Measurements from ENCODE around the gene SLC7A8.
A peak's percentile ranks its signal among the peaks of the same experiment; 100 is the strongest.
"Not testable (repeated sequence)": the region's sequence is repeated elsewhere in the genome, so short reads cannot be mapped to it uniquely, and the experiment has no call there.

The SLC7A8 gene

DNA sequence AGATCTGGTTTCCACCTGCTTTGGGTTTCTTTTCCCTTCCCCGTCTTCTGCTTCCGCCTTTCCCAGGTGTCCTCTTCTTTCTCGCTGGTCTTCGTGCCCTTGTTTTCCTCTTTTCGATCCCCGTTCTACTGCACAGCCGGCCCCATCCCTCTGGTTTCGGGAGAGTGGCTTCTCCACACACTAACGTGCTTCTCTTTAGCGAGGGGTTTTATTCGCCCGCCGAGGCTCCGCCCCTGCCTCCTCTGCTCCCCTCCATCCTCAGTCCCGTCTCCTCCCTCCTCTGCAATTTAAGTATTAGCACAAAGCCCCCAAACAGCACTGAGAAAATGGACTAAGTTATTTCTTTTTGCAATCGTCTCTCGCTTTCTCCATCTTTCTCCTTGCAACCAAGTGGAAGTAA is at the start of gene SLC7A8:
SLC7A8 (minus strand) TSS at position 182 of the 400 bp plus-strand sequence. CDS start 746 bp downstream, outside the sequence.
- no peak for DNase-seq

DNA sequence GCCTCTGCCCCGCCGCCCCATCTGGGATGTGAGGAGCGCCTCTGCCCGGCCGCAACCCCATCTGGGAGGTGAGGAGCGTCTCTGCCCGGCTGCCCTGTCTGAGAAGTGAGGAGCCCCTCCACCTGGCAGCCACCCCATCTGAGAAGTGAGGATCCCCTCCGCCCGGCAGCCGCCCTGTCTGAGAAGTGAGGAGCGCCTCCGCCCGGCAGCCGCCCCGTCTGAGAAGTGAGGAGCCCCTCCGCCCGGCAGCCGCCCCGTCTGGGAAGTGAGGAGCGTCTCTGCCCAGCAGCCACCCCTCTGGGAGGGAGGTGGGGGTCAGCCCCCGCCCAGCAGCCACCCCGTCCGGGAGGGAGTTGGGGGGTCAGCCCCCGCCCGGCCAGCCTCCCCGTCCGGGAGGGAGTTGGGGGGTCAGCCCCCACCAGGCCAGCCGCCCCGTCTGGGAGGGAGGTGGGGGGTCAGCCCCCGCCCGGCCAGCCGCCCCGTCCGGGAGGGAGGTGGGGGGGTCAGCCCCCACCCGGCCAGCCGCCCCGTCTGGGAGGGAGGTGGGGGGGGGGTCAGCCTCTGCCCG is 48.9 kb upstream of the SLC7A8 start:
- not testable (repeated sequence) for DNase-seq

DNA sequence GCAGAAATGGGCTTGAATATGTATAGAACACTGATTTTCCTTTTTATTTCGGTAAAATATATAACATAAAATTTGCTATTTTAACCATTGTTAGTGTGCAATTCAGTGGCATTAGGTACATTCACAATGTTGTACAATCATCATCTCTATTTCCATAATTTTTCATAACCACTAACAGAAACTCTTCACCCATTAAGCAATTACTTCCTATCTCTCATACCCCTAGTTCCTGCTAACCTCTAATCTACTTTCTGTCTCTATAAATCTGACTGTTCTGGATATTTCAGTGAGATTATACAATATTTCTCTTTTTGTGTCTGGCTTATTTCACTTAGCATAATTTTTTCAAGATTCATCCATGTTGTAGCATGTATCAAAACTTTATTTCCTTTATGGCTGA is 45.4 kb upstream of the SLC7A8 start:
- no peak for DNase-seq

DNA sequence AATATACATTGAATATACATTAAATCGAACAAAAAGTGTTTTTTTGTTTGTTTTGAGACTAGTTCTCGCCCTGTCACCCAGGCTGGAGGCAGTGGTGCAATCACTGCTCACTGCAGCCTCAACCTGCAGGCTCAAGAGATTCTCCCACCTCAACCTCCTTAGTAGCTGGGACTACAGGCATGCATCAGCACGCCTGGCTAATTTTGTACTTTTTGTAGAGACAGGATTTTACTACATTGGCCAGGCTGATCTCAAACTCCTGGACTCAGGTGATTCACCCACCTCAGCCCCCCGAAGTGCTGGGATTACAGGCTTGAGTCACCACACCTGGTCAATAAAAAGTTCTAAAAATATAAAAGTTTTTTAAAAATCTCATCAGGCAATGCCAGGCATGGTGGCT is 44.1 kb upstream of the SLC7A8 start:
- DNase-seq = no peak

DNA sequence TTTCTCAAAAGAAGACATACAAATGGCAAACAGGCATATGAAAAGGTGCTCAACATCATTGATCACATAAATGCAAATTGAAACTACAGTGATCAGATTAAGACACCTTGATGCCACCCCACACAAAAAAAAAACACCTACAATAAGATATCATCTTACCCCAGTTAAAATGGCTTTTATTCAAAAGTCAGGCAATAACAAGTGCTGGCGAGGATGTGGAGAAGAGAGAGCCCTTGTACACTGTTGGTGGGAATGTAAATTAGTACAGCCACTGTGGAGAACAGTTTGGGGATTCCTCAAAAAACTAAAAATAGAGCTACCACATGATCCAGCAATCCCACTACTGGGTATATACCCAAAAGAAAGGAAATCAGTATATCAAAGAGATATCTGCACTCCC is 41.5 kb upstream of the SLC7A8 start:
- DNase-seq = not testable (repeated sequence)

DNA sequence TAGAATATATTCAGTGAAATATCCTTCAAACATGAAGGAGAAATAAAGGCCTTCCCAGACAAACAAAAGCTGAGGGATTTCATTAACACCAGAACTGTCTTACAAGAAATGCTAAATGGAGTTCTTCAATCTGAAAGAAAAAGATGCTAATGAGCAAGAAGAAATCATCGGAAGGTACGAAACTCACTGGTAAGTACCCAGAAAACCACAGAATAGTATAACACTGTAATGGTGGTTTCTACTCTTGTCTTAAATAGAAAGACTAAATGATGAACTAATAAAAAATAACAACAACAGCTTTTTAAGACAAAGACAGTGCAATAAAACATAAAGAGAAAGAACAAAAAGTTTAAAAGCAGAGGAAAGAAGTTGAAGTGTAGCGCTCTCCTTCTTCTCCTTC is 35.6 kb upstream of the SLC7A8 start:
- DNase-seq = no peak

DNA sequence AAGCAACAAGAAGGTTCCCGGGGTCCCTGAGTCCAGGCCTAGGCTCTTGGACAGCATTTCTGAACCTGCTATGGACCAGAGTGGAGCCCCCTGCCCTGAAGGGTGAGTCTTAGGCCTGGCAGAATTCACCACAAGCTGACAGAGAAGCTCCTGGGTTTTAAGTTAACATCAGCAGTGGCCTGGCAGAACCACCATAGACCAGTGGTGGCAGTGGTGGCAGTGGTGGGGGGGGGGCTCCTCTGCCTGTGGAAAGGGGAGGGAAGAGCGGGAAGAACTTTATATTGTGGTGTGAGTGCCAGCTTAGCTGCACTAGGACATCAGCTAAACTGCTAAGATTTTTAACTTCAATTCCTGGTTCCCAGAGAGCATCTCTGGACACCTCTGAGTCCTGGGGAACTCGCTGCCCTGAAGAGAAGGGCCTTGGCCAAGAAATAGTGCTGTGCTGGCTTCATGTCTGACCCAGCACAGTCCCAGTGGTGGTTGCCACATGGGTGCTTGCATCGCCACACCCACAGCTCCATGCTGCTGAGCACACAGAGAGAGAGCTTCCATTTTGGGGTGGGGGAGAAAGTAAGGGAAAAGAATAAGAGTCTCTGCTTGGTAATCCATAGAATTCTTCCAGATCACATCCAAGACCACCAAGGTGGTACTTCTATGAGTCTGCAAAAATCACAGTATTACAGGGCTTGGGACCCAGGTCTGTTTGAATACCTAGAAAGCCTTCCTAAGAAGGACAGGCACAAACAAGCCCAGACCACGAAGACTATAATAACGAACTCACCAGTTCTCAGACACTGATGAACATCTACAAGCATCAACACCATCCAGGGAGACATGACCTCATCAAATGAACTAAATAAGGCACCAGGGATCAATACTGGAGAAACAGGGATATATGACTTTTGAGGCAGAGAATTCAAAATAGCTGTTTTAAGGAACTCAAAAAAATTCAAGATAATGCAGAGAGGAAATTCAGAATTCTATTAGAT is 33.9 kb upstream of the SLC7A8 start:
- DNase-seq = no peak

DNA sequence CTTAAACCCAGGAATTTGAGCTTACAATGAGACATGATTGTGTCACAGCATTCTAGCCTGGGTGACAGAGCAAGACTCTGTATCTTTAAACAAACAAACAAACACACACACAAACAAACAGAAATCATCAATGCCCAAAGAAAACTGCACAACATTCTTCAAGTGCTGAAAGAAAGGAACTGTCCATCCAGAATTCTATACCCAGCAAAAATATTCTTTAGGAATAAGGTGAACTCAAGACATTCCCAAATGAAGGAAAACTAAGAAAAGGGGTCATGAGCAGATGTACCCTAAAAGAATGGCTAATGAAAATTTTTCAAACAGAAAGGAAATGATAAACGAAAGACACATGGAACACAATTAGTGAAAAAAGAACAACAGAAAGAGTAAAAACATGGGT is 32.0 kb upstream of the SLC7A8 start:
- DNase-seq = no peak

DNA sequence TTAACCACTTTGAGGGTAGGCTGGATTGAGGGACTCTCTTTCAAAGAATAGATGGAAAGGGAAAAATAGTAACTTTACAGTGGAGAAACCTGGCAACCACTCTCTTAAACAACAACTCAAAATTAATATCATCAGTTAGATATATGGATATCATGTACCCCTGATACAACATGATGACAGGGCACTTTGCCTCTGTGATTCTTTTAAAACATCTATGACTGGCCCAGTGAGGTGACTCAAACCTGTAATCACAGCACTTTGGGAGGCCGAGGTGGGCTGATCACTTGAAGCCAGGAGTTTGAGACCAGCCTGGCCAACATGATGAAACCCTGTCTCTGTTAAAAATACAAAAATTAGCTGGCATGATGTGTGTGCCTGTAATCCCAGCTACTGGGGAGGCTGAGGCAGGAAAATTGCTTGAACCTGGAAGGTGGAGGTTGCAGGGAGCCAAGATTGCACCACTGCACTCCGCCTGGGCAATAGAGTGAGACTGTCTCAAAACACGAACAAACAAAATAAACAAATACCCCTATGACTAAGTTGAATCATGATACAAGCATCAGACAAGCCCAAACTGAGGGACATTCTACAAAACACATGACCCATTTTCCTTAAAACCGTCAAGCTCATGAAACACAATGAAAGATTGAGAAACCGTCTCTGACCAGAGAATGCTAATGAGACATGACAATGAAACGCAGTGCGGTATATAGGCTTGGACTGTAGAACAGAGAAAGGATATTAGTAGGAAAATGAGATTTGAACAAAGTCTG is 26.4 kb upstream of the SLC7A8 start:
- DNase-seq = no peak

DNA sequence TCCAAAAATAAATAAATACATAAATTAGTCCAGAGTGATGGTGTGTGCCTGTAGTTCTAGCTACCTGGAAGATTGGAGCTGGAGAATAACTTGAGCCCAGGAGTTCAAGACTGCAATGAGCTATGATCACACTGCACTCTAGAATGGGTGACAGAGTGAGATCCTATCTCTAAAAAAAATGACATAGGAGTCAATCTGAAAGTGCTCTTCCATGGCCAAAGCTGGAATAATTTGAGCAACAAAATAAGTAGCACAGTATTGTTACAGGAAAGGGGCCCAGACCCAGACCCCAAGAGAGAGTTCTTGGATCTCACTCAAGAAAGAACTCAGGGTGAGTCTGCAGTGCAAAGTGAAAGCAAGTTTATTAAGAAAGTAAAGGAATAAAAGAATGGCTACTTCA is 24.9 kb upstream of the SLC7A8 start:
- DNase-seq = no peak

DNA sequence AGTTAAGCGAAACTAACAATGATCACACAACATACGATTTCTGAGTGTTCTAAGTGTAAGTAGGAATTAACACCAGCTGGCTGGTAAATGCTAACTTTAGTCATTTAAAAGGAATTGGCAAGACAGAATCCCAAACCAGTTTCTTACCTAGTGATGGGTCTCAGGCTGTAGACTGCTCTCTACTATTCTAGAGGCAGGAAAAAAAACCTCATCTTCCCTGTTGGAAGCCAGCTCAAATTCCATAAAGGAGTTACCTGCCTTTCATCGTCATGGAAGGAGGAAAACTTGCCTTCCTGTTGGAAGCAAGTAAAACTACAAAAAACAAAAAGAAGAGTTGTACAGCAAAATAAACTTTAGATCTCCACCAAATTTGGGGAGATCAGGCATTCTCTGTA is 23.7 kb upstream of the SLC7A8 start:
- DNase-seq = no peak

DNA sequence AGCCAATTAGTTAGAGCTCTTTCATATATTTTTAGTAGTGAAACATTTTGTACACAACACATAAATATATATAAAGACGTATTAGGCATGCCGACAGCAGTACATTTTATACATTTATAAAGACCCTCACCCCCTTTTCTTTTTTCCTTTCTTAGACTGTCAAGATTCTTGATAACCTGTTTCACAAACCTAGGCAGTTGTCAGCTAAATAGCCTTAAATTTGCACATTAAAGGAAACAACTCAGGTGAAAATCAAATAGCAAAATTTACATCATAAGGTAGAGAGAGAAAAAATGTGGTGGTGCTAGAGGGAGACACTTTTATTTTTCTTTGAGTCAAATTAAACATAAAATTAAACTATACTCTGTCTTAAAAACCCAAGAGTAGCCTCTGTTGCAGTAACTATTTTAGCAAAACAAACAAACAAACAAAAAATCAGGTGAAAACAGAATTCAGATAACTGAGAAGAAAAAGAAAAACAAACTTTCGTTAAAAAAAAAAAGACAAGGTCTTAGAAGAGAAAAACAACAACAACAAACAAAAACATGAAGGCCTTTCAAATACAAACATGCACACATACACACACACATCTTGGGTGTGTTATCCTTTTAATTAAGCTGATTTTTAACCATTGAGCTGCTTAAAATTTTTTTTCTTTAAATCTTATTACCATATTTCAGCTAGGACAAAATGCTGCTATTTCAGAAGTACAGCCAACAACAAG is 23.1 kb upstream of the SLC7A8 start:
- DNase-seq = no peak

DNA sequence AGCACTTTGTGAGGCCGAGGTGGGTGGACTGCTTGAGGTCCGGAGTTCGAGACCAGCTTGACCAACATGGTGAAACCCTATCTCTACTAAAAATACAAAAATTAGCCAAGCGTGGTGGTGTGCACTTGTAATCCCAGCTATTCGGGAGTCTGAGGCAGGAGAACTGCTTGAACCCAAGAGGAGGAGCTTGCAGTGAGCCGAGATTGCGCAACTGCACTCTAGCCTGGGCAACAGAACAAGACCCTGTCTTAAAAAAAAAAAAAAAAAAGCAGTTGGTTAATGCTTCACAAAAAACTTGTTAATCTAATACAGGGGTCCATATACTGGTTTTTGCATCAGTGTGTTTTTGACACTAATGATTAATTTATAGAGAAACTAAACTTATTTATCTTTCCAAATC is 18.5 kb upstream of the SLC7A8 start:
- DNase-seq = no peak

DNA sequence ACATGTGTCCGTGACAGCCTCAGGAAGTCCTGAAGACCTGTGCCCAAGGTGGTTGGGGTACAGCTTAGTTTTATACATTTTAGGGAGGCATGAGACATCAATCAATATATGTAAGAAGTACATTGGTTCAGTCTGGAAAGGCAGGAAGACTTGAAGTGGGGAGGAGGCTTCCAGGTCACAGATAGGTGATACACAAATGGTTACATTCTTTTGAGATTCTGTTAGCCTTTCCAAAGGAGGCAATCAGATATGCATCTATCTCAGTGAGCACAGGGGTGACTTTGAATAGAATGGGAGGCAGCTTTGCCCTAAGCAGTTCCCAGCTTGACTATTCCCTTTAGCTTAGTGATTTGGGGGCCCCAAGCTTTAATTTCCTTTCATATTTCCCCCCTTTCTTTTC is 15.7 kb upstream of the SLC7A8 start:
- DNase-seq = not testable (repeated sequence)

DNA sequence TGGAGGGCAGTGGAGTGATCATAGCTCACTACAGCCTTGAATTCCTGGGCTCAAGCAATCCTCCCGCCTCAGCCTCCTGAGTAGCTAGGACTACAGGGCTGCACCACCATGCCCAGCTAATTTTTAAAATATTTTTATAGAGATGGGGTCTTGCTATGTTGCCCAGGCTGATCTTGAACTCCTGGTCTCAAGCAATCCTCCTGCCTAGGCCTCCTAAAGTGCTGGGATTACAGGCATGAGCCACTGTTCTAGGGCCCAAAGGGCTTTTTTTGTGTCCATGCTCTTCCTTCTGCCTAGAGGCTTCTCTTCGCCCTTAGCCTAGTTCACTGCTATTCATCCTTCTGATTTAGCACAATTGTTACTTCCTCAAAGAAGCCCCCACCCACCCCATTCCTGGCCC is 13.0 kb upstream of the SLC7A8 start:
- not testable (repeated sequence) for DNase-seq

DNA sequence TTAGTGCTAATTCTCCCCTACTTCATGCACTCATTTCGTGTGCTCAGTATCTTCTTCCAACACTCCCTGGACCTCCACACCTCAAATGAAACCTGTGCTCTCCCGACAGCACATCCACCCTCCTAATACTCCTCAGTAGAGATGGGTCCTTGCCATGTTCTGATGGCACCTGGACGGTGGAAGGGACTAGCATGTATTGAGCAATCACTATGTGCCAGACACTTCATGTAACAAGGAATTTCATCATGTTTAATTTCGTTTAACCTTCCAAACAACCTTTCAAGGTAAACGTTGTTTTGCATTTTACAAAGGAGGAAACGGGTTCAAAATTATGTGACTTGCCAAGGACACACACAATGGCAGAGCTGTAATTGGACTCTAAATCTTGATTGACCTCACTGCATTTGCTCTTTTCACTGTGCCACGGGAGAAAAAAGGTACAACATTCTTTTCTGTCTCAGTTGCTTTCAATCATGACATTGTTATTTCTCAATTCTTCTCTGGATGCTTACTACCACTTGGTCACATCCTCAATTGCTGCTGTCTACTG is 12.2 kb upstream of the SLC7A8 start:
- DNase-seq = no peak

DNA sequence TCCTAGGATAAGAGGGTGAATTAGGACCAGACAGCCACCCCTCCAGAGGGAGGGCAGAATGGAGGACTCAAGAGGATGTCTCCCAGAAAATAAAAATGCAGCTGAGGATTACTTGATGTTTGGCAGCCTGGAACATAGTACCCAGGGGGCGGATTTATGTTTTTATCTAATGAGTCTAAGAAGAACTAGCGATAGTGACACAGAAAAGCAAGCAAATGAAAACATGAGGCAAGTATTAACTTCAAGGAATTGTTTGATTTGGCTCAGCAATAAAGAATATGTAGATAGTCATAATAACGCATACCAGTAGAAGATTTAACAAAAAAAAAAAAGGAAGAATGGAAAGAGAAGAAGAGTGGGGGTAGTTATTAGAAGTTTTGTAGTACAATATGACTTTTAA is 10.0 kb upstream of the SLC7A8 start:
- no peak for DNase-seq

DNA sequence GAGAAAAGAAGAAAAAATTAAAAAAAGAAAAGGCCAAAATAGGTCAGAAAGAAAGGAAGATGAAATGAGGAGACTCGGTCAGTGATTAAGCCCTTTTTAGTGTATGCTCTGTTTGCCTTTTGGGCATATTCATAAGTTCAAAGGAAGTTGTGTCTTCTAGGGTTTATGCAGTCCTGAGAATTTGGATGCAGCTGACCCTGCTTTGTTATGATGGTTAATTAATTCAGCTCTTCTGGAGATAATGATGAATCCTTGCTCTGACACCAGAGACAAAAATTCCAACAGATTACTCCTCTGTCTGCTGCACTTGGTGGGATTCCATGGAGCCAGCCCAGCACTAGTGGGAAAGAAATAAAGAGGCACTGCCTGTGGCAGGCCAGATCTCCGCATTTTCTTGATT is 4.5 kb upstream of the SLC7A8 start:
- no peak for DNase-seq

DNA sequence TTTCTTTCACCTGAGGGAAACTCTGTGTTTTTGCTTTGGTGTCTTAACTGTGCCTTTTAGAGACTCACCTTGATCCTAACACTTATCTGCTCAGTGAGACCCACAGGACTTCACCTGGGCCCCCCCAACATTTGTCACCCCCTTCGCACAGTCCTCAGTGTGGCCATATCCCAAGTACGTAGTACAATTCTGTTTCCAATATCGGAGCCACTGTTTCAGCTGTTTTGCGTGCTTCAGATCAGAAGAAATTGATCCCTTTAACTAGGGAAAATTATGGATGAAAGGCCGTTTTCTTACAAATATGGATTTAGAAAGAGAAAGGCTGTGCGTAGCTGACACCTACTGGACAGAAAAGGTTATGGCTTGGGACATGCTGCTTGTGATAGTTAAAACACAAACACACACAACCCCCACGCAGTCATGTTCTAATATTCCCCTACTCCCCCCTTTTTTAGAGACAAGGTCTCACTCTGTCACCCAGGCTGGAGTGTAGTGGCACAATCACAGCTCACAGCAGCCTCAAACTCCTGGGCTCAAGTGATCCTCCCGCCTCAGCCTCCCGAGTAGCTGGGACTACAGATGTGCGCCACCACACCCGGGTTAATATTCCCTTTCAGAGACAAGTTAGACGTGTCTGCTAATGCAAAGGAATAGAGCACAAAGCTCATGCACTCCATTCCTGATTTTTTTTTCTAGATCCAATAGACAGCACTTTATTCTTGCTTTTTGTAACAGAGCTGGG is 3.6 kb upstream of the SLC7A8 start:
- DNase-seq = peak; percentile 32

DNA sequence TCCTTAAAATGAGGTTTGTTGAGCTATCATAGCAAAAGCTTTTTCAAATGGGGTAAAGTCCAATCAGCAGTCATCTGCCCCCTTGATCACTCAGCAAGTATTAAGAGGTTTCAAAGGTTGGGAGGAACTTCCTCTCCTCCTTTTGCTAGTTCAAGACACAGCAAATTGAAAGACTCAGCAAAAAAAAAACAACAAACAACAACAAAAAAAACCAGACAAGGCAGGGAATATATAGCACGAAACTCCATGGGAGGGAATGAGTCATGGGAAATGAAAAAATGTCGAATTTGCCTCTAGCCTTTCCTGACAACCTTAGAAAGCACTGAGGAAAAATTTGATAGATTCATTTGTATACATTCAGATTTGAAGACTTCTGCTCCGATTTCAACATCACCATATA is 1.6 kb upstream of the SLC7A8 start:
- DNase-seq = no peak

DNA sequence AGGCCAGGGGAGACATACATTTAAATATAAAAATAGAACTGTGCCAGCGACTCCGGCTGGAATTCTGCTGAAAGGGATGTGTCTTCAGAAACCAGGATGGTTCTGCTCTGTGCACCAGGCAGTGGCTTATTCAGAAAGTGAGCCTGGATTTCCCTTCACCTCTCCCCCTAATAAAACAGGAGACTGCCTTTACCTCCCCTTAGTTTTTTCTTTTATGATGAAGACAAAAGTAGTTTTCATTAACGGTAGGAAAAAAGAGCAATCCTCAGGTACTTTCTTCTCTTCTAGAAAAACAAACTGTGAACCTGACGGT is 346 bp downstream of the SLC7A8 start:
- no peak for DNase-seq

Measured in 8988T (cell line).